GDM1 (cell line): ENCODE measurements around the gene TREML4.

Experiments used
- DNase-seq: peaks from one replicate; lab custom pipeline; 2025; lab: John Stamatoyannopoulos, UW

The TREML4 gene

DNA sequence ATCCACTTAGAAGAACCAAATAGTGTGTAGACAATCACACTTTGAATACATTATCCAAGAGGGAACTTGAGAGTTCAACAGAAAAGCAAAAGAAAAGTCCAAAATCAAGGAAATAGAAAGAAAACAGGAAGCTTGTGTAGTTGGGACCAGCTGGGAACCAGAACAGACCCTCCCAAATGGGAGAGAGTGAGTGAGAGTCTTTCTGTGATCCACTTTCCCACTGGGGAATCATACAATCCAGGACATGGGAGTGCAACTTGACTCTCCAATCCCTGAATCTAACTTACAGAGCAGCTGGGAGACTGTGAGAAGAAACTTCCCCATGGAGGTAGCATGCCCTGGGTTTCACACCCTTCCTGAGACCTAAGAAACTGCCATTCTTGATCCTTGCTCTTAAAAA lies 27.0 kb downstream of the TREML4 start:
- no peak for DNase-seq

DNA sequence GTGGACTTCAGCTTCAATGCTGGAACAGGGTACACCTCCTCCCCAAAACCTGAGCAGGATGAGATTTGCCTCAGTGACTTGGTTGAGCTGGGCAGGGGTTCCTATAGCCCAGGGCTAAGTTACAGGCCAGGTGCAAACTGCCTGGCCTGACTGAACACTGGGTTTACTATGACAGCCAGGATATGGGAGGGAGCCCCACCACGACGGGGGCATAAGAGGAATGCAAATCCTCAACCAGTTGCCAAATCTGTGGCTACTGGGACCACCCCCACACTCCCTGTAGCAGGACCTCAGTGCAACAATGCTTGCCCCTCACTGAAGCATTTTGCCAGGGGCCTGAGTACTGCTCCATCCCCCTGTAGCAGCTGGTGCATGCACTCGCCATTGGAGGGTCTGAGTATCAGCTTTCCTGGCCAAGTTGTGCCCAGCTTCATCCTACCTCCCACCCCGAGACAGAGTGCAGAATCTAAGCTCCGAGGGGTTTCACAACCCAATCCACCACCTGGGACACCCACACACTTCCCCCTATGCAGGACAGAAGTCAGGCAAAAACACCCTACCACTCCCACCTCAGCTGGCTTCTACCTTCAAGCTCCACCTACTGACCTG lies 27.6 kb downstream of the TREML4 start:
- DNase-seq: no peak

DNA sequence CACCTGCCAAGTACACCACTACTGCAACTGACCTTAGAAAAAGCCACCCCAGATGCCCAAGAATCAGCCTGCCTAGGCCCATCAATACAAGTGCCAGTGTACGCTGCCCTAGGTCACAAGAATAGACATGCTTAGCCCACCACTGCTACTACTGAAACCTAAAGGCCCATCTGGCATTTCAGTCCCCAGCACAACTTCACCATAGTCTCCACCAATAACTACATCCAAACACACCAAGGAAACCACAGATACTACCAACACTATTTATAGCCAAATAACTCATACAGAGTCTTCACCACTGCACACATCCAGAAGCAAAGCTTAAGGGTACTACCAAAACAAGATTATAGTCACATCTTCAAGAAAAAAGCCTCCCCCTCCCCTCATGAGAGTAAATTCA lies 28.2 kb downstream of the TREML4 start:
- no peak for DNase-seq

DNA sequence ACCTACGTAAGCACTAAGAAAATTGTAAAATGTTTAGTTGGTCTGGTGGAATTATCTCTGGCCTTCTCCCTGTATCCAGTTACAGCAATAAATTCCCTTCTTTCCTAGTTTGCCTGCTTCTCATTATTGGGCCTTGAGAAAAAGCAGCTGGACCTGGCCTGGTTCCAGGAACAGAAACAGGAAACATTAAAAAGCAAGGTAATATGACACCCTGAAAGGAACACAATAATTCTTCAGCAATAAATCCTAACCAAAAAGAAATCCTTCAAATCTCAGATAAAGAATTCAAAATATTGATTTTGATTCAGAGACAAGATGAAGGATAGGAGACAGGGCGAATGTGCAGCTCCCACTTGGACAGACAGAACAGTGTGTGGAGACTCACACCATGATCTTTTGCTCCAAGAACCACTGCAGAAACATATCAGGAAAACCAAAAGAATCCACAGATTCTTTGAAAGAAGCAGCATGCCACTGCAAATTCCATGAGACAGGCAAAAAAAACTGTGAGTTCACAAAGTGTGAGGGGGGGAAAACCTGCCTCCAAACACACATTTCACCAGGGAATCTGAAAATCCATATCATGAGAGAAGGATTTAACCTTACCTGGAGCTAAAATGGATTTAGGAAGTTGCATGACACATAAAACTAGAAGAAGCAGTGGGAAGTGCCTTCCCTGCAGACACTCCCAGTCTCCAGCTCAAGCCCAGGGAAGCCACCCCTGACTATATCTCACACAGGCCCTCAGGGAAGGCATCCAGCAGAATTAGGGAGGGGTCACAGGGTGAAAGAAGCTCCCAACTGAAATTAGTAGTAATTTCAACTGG lies 29.4 kb downstream of the TREML4 start:
- no peak for DNase-seq

DNA sequence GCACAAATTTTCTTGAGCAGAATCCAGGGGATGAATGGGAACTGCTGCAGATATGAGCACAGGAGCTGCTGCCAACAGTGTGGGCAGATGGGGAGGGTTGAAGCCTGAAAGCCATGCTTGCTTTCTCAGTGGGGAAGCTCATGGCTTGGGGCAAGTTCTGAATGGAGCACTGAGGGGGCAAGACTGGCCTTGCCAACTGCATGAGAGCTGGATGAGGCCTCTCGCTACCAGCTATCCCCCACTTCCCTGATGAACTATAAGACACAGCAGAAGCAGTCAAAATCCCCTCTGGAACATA lies 30.0 kb downstream of the TREML4 start:
- DNase-seq: no peak

DNA sequence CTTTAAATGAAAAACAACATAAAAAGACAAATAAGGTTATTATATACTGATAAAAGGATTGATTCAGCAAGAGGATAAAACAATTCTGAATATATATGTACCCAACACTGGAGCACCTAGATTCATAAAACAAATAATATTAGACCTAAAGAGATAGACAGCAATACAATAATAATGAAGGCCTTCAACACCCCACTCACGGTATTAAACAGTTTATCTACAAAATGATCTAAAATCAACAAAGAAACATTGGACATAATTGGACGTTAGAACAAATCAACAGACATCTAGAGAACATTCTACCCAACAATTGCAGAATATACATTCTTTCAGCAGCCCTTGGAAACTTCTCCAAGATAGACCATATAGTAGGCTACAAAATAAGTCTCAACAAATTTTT lies 34.3 kb downstream of the TREML4 start:
- DNase-seq: no peak

DNA sequence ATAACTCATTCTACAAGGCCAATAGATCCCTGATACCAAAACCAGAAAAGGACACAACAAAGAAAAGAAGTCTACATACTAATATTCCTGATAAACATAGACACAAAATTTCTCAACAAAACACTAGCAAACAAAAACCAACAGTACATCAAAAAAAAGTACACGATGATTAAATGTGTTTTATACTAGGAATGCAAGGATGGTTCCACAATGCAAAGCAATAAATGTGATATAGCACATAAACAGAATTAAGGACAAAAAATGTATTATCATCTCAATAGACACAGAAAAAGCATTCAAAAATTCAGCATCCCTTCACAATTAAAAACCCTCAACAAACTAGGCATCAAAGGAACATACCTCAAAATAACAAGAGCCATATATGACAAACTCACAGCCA lies 35.1 kb downstream of the TREML4 start:
- no peak for DNase-seq

DNA sequence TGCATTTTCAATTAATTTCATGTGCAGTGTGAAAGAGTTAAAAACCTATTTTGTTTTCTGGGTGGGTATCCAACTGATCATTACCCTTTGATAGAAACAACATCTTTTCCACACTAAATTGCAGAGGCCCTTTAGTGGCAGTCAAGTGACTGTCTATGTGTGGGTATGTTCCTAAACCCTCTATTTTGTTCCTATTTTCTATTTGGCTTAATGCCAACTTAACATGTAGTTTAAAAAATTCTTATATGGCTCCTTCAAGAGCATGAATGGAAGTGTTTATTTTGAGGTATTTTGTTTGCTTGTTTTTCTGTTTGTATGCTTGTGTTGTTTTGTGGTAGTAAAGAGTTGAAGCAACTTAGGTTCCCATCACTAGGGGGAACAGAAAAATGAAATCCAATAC lies 38.4 kb downstream of the TREML4 start:
- no peak for DNase-seq

DNA sequence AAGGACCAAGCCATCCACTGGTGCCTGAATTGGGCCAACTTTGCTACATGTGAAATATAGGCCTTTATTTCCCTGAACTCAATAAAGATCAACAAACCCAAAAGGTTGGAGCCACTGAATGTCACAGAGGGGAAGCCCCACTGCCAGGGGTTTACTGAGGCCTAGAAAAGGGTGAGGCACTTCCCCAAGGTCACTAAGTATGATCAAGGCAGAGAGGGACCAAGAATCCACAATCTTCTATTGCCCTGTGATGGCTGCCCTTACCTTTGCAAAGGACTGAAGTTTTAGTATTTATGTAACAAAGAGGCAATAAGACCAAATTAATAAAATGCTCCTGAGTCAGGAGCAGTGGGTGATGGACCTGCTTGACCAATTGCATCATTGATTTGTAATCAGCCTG lies 40.3 kb downstream of the TREML4 start:
- DNase-seq: no peak

DNA sequence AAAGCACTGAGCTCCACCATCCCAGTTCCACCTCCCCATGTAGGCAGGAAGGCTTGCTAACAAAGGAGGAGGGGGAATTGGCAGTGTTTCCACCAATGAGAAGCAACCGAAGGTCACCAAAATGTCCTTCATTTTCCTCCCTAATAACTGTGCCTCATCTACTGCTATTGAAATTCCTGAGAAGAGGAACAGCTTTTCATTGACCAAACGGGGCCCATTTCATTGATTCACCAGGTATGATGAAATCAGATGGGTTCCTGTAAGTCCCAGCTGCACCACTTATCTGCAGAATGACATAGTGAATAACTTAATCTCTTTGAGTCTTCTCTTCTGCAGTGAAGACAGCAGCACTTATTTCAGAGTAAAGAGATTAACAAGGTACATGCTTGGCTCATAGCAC lies 41.0 kb downstream of the TREML4 start:
- no peak for DNase-seq

DNA sequence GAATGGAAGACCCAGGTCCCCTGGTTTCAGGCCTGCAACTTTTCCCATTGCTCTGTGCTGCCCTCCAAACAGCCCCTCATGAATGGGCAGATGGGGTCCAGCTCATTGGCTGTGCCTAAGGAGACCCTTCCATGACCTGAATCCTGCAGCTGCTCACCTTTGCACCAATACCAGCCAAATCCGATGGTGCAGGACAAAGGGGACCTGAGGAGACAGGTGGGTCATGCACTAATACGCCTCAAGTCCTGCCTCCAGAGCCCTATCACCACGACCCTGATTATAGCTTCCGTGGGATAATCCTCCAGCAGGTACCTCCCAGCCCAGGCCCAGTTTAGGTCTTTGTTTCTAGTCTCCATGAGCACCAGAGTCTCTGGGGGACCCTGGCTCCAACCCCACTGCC lies 41.6 kb downstream of the TREML4 start:
- DNase-seq: no peak

DNA sequence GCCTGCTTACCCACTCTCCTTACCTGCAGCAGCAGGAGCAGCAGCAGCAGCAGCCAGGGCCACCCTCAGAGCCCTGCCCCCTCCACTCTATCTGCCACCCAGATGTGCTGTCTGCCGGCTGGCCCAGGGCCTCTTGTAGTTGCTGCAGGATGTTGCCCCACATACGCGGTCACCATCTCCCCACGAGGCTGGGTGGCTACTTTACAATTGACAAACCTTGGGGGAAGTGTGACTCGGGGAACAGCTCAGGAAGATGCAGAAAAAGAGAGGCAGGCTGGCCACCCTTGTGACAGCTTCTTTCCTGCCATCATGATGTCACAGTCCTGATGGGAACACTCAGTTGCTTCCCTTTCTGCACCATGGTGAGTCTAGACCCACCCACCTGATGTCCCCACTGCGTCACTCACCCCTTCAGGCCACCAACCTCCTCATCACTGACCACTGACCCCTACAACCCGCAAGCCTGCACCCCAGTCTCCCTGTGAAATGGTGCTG lies 43.8 kb downstream of the TREML4 start:
- DNase-seq: peak; percentile 60

DNA sequence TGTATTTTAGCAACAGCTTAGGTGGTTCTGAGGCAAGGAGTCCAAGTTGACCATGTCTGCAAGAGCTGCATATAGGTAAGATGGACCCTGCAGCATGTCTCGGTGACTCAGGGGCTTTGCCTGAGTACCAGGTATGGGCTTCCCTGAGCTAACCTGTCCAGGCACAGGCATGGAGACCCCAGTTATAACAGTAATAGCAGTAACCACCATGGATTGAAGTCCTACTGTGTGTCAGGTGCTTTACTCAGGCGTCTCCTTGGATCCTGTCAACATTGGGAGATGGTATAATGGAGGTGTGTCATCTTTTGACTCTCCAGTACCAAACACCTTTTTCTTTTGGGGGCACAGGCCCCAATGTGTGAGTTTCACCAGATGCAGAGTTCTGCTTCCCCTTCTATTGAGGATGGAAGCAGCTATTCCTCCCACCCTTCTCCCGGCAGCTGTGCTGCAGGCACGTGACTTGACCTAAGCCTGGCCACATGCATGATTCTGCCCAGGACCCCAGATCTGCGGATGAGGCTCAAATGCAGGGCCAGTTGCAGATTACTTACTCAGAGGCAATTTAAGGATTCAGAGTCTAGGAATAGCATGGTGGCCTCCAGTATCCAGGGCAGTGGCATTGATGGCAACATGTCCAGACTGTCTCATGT lies 44.6 kb downstream of the TREML4 start:
- no peak for DNase-seq

DNA sequence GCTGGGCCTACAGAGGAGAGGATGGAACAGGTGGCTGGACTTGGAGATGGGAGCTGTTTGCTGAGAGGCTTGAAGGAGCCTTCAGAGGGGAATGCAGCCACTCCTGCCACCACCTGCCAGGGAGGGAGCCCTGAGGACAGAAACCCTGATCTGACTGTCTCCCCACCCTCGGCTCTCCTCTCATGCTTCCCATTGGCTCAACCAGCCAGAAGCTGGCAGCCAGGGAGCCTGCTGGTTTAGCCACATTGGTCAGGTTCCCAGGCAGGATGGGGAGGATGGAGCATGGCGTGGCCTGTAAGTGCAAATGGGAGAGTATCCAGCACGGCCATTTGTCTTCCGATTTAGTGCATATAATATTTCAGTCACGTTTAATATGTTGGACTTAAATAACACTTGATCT lies 45.6 kb downstream of the TREML4 start:
- no peak for DNase-seq

DNA sequence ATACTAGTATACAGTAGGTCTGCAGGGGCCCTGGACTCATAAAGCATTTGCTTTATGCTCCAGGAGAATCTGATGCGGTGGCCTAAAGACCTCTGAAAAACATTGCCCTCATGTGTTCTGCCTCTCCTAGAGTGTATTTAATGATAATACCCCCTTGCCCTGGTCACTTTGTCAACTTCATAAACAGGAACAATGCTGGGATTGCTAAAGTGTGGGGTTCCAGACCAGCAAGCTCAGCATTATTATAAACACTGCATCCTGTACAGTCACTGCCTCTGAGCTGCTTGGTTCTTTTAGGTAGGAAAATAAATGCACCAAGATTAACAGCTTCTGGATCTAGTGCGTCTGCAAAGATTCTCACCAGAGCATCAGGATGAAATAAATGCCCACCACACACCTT lies 46.1 kb downstream of the TREML4 start:
- DNase-seq: no peak

DNA sequence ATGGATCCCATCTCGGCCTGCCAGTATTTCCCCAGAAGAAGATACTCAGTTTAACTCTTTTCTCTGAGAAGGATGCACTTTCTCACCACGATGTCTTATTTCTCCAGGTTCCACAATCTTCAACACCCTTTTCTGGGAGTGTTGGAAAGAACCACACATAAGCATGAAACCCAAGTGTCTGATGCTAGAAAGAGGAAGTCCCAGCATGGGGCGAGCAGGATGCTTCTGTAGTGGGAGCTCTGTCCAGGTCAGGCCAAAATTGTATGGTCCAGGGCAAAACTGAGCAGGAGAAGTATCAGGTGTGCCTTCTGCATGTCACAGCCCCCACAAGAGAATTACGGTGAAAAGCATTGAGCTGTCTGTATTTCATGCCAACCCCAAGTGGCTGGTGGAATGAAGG lies 47.3 kb downstream of the TREML4 start:
- DNase-seq: no peak

DNA sequence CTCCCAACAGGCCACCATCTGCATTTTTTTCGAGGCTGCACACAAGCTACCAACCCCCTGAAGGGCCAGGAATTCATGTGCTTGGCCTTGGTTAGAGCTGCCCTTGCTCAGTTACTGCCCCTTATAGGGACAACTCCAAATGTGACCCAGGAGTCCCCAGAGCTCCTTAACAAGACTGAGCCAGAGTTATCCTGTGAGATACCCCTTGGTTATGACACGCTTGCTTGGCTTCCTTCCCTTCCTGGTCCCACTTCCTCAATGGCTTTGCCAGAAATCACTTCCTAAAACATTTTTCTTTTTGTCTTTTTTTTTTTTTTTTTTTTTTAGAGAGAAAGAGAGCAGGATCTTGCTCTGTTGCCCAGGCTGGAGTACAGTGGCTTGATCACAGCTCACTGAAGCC lies 49.5 kb downstream of the TREML4 start:
- peak; percentile 15 for DNase-seq

DNA sequence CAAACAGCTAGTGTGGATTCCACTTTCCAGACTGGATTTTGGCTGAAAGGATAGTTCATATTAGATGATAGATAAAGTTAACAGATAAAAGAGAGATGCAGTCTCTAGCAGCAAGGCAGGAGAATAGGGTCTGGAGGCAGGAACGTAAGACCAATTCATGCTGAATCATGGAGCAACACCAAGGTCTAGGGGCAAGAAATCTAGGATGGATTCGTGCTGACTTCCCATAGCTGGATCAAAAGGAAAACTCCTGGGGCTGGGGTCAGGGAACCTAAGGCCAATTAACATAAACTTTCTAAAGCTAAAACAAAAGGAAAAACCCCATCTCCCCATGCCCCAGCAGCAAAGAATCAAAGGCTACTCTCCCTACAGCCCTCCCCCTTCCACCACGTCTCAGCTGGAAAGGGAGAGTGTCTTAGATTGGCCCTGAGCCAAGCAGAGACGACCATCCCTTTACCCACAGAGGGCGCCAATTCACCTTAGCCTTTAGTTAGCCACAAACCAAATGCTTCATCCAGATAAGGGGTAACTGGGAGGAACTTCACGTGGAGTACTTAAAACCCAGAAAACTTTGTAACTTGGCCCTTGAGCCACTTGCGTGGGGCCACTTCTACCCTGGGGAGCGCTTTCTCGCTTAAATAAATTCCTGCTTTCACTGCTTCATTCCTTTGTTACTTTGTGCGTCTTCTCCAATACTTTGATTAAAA lies 50.7 kb downstream of the TREML4 start:
- peak; percentile 79 for DNase-seq

DNA sequence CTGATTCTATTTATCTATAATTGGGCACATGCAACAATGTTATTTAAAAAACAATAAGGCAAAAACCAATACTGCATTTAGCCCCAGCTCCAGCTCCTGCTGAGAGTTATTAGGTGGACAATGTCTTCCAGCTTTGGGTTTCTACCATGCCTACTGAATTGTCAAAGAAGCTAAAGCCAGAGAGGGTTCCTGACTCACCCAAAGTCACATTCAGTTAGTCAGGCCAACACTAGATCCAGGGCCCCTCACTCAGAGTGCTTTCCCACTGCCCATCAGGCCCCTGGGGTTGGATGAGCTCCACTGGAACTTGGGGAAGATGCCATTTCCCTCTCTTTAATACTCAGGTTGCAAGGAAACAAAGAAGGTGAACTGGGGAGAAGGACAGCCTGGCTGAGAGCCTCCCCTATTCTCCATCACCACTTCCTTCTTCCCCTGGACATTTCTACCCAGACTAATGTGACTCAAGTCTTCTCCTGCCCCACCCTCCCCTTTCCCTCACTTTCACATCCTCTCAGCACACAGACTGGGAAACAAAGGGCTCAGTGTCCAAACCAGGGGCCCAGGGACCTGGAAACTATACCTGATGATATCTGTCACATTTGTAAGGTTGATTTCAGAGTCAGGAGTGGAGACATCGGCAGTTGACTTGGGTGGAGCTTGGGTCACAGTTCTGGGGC lies 52.4 kb downstream of the TREML4 start:
- DNase-seq: no peak

DNA sequence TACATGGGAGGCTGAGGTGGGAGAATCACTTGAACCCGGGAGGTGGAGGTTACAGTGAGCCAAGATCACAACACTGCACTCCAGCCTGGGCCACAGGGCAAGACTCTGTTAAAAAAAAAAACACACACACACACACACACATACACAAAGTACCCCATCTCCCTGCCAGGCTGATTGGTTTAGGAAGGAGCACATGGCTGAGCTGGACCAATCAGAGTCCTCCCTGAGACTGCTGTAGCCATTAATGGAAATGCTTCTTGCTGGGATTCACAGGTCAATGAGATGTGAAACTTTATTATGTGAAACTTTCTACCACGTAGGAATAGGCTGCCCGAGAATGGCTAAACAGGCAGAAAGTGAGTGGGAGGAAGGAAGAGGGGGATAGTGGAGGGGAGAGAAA lies 55.5 kb downstream of the TREML4 start:
- DNase-seq: no peak

DNA sequence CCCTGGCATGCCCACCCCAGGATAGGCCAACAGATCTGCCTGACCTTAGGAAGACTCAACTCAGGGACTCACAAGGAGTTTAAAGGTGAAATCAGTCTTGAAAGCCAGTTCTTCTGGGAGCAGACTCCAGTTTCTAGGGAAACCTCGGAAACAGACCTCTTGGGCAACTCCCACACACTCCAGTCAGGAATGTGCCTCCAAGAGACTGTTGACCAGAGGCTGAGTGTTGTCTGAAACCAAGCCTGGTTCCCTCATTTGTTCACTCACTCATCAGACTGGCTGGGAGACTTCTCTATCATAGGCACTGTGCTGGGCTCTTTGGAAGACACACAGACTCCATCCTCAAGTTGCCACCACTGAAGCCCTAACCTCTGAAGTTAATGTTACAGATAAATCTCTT lies 56.6 kb downstream of the TREML4 start:
- no peak for DNase-seq
